ENCODE results near the gene TMEM170B. TPM values are rescaled to one million over a fixed set of nuclear protein-coding genes. Genes with fewer than 3 reads are reported as not detected.
A peak's percentile ranks its signal among the peaks of the same experiment; 100 is the strongest.

TMEM170B gene
- total and polyA plus RNA-seq, 2 of the 8 experiments (the other 6 are each of a cell fraction or from before 2014, with no cell fraction given) = 0.80 to 4.3 TPM

GRCh38 chr6:11538052-11538818, 686 bp downstream of the TMEM170B start:
- H2BK12ac ChIP-seq (ENCODE audit: low read depth, low read length) = 0 out of 2 replicates have a peak overlapping the region, but pooled peaks have one; percentile 60
- no peak overlapping the region for H3K4ac ChIP-seq (replicated peaks; ENCODE audit: insufficient read length, low read depth, low read length)
- no peak overlapping the region for H2BK5ac ChIP-seq (ENCODE audit: low read depth, low read length)
- no peak overlapping the region for H4K5ac ChIP-seq (ENCODE audit: insufficient read length, low read depth, low read length)
- H2AFZ ChIP-seq (ENCODE audit: low read length) = no peak overlapping the region
- peak overlapping the region in 1 of 4 experiments; percentile 53; a peak in 3 of 7 replicates for H3K9ac ChIP-seq (replicated peaks in 1 of 4; ENCODE audit: extremely low read depth in 1 of 4, low read depth in 3 of 4, low read length in 3 of 4)
- no peaks in the 10 kb centered on the region for H3K36me3 ChIP-seq (ENCODE audit: control insufficient read depth in 2 of 4, insufficient read depth in 4 of 4, low read length in 3 of 4)
- CTCF ChIA-PET (ENCODE audit: partially characterized antibody) = interaction anchor here (2.0 kb wide), 1 partner anchor 15 kb away, joined by 6 read pairs; no protein-coding TSS in a partner anchor
- no peak overlapping the region for H4K91ac ChIP-seq (replicated peaks; ENCODE audit: insufficient read length, low read length)
- POLR2A ChIA-PET (ENCODE audit: partially characterized antibody) = interaction anchor here (0.6 kb wide), 1 partner anchor 360 kb away, joined by 3 read pairs; no protein-coding TSS in a partner anchor
- H3K27me3 ChIP-seq (replicated peaks in 1 of 4; ENCODE audit: control insufficient read depth in 3 of 4, extremely low read depth in 1 of 4, insufficient read depth in 3 of 4, low read length in 3 of 4) = peaks cover 0 to 10% (median under 1%) of the 10 kb centered on the region in 4 experiments; a peak in 4 of 7 replicates
- no peak overlapping the region for H2BK120ac ChIP-seq (replicated peaks; ENCODE audit: low read depth, low read length)
- 2% methylated on average over 21 of the region's 74 CpGs; no CpG with 5 or more reads in 1 of the 2 experiments for WGBS, 2 experiments (ENCODE audit: extremely low coverage in 1 of 2, insufficient coverage in 1 of 2, insufficient read length in 1 of 2, insufficient replicate concordance in 2 of 2, low coverage in 1 of 2, low lambda C conversion rate in 2 of 2, missing lambda C conversion rate in 1 of 2)
- H3K23ac ChIP-seq (ENCODE audit: insufficient read length) = no peak overlapping the region
- H3K14ac ChIP-seq (ENCODE audit: insufficient read length) = no peak overlapping the region
- H3K9me3 ChIP-seq (ENCODE audit: insufficient read depth in 2 of 2, low read depth in 1 of 2, low read length in 1 of 2) = no peaks in the 10 kb centered on the region
- no peak for FAIRE-seq
- no peaks in the 10 kb centered on the region; a peak in 1 of 7 replicates for H3K4me1 ChIP-seq (replicated peaks in 1 of 4; ENCODE audit: control insufficient read depth in 3 of 4, insufficient read depth in 4 of 4, low read length in 3 of 4)
- no peak overlapping the region for H4K8ac ChIP-seq (ENCODE audit: extremely low read depth, insufficient read depth, low read length)
- peaks cover 0 to 2% of the 10 kb centered on the region in 2 experiments for H4K20me1 ChIP-seq (replicated peaks in 1 of 2; ENCODE audit: control insufficient read depth in 1 of 2, insufficient read depth in 2 of 2, low read length in 2 of 2)
- H3K79me2 ChIP-seq (ENCODE audit: control insufficient read depth in 1 of 2, insufficient read depth in 2 of 2, low read length in 2 of 2) = no peaks in the 10 kb centered on the region
- H3K18ac ChIP-seq (ENCODE audit: extremely low read depth, low read length) = no peak overlapping the region
- no peak overlapping the region for H2BK20ac ChIP-seq (ENCODE audit: low read length)
- H3K4me2 ChIP-seq (ENCODE audit: insufficient read depth in 1 of 2, low read depth in 2 of 2, low read length in 2 of 2) = peak overlapping the region; percentile 65 to 88
- no peak overlapping the region for H2AK5ac ChIP-seq (ENCODE audit: low read depth, low read length)
- no peak overlapping the region for H3K27ac ChIP-seq (ENCODE audit: low read depth, low read length)
- peak in 1 of 2 experiments; percentile 68 for DNase-seq (ENCODE audit: low read depth in 1 of 2, low spot score in 2 of 2)
- H3K23me2 ChIP-seq (ENCODE audit: low read depth, low read length) = peaks cover 15% of the 10 kb centered on the region; the same call in 1 of the 2 replicates
- H3K4me3 ChIP-seq (ENCODE audit: extremely low read depth in 1 of 4, insufficient read depth in 2 of 4, low read depth in 3 of 4, low read length in 4 of 4) = peak overlapping the region; percentile 57 to 85 (median 59)
- no peak overlapping the region for H2BK15ac ChIP-seq (ENCODE audit: low read length)
- H3K56ac ChIP-seq (replicated peaks; ENCODE audit: insufficient read length, low read depth, low read length) = no peak overlapping the region
- H3K79me1 ChIP-seq (ENCODE audit: low read depth, low read length) = no peaks in the 10 kb centered on the region
- no peak for TF ChIP-seq USF2 (IDR thresholded peaks at IDR 0.05; ENCODE audit: low read length)
- TF ChIP-seq ASH2L (IDR thresholded peaks at IDR 0.05; ENCODE audit: low read length) = peak; percentile 42
- TF ChIP-seq SP4 (IDR thresholded peaks at IDR 0.05; ENCODE audit: low read length) = no peak
